ENCODE data around the gene AK3. TPM values are rescaled to one million over a fixed set of nuclear protein-coding genes. Genes with fewer than 3 reads are reported as not detected.
A peak's percentile ranks its signal among the peaks of the same experiment; 100 is the strongest.

Gene AK3
- total and polyA plus RNA-seq, 9 of the 15 experiments (the other 6 are each of a cell fraction or from before 2014, with no cell fraction given): 12.2 to 78.6 (median 41.8) TPM

DNA sequence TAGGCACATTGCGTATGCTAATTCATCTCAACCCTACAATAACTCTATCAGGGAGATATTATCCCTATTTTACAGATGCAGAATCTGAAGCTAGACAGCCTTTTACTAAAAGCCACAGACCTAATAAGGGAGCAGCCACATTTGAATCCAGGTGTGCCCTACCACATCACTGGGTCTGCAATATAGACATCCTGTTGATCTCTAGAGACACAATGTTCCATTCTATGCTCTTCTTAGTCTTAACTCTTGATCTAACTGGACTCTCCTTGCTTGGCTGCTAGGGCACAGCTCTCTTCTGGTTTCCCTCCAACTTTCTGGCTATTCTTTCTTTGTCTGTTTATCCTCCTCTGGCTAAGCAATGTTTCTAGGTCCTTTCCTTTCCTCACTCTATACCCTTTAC is 73.3 kb downstream of the AK3 start (continued):
- TF ChIP-seq, protein P1, sequence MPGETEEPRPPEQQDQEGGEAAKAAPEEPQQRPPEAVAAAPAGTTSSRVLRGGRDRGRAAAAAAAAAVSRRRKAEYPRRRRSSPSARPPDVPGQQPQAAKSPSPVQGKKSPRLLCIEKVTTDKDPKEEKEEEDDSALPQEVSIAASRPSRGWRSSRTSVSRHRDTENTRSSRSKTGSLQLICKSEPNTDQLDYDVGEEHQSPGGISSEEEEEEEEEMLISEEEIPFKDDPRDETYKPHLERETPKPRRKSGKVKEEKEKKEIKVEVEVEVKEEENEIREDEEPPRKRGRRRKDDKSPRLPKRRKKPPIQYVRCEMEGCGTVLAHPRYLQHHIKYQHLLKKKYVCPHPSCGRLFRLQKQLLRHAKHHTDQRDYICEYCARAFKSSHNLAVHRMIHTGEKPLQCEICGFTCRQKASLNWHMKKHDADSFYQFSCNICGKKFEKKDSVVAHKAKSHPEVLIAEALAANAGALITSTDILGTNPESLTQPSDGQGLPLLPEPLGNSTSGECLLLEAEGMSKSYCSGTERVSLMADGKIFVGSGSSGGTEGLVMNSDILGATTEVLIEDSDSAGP (CRISPR knock-in tag; IDR thresholded peaks at IDR 0.05): no peak

DNA sequence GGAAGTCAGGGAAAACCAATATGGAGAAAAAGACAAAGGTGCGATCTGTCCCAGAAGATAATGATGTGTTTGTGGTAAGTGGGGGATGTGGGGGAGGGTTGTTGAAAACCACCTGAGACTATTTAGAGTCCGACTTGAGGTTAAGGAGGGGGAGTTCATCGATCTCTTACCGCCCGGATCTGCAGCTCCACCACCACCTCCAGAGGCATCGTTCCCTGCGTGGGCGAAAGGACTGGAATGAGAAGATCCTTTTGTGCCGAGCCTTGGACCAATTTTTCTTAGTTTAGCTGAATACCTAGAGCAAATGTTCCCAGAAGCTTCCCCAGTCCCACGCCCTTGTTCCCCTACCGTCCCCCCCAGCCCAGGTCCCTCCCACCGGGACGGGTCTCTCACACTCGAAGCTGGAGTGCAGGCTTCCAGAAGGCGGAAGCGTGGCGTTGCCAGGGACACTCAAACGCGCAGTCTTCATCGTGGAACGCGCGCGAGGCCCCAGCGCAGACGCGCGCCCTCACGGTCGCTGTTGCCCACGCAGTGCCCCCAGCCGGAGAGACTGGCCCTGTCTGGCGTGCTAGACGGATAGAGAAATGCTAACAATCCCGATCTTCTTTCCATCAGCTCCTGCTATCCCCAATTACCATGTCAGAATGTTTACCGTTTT is 74.8 kb downstream of the AK3 start, which contains the start of gene SPATA6L:
Gene SPATA6L, minus strand, starts transcription at position 439 of the 658 bp plus-strand sequence. Its CDS starts 230 bp downstream, at position 209.
- in situ Hi-C loops (cut with MboI): no loop called here
- TF ChIP-seq HNRNPK (IDR thresholded peaks at IDR 0.05; ENCODE audit: low read depth, low read length, poor library complexity, severe bottlenecking): no peak
- no peak for TF ChIP-seq HDAC6 (IDR thresholded peaks at IDR 0.05; ENCODE audit: low read depth, low read length)
- TF ChIP-seq KAT7 (CRISPR knock-in tag; IDR thresholded peaks at IDR 0.05; ENCODE audit: borderline replicate concordance): no peak
- no peak for TF ChIP-seq DIDO1 (tag; IDR thresholded peaks at IDR 0.05; ENCODE audit: low read depth)
- 0 out of 2 replicates have a peak, but pooled peaks have one; percentile 21 for TF ChIP-seq POLR2G (IDR thresholded peaks at IDR 0.05; ENCODE audit: low read depth, low read length)
- no peak for TF ChIP-seq MCM7 (IDR thresholded peaks at IDR 0.05)
- no peak for TF ChIP-seq ATF1 (CRISPR knock-in tag; IDR thresholded peaks at IDR 0.05)
- TF ChIP-seq ATF1 (tag; IDR thresholded peaks at IDR 0.05): no peak
- no peak for TF ChIP-seq YBX1 (IDR thresholded peaks at IDR 0.05)
- BruUV-seq (replicated peaks): no TSS peak
- no peaks in the 10 kb centered on the region for H4K20me1 ChIP-seq (replicated peaks; ENCODE audit: control insufficient read depth, insufficient read depth, low read length)
- 77% methylated on average over 26 of the region's 36 CpGs for WGBS (ENCODE audit: insufficient coverage, low coverage, missing lambda C conversion rate)
- ChIA-PET CTCF (ENCODE audit: low intra/inter-chr PET ratio) (no interaction called here), POLR2A (interaction anchor here (1.0 to 1.5 kb wide), 3 partner anchors 8 to 19 kb away, joined by 3 to 4 read pairs (median 4); partner anchors contain the start of gene CDC37L1)
- no peaks in the 10 kb centered on the region for H3K27me3 ChIP-seq (ENCODE audit: control insufficient read depth in 2 of 2, insufficient read depth in 2 of 2, low read length in 2 of 2)
- H3K4me2 ChIP-seq (ENCODE audit: insufficient read depth, low read length): no peak within 1 kb of the TSS
- H2AFZ ChIP-seq (ENCODE audit: low read depth, low read length): no peak within 1 kb of the TSS
- H3K4me1 ChIP-seq (replicated peaks in 1 of 2; ENCODE audit: control insufficient read depth in 2 of 2, insufficient read depth in 2 of 2, low read length in 2 of 2): peaks cover 10 to 19% of the 10 kb centered on the region in 2 experiments; a peak in 4 of 5 replicates
- intact Hi-C loops (cut with micrococcal nuclease): no loop called here
- no peak within 1 kb of the TSS for H3K9ac ChIP-seq (ENCODE audit: insufficient read depth in 1 of 2, low read depth in 2 of 2, low read length in 2 of 2)
- no peaks in the 10 kb centered on the region for H3K9me1 ChIP-seq (ENCODE audit: control insufficient read depth, insufficient read depth, low read length)
- H3K36me3 ChIP-seq (ENCODE audit: control insufficient read depth, insufficient read depth, low read length): no peaks in the 10 kb centered on the region
- H3K79me2 ChIP-seq (ENCODE audit: control insufficient read depth, insufficient read depth, low read length): peaks cover 14% of the 10 kb centered on the region
- no peak within 1 kb of the TSS for H3K4me3 ChIP-seq
- H3K27ac ChIP-seq (ENCODE audit: extremely low read depth, low read depth, low read length): no peak within 1 kb of the TSS
- H3K9me3 ChIP-seq (replicated peaks; ENCODE audit: control insufficient read depth, insufficient read depth, low read depth, low read length): no peaks in the 10 kb centered on the region
- ATAC-seq: no peak
- no peak for FAIRE-seq
- no peak for DNase-seq (ENCODE audit: extremely low read depth in 1 of 4, low spot score in 3 of 4)

Data from K562 (cell line).